Osteoblast (primary cell): ENCODE results near the gene MAN2A2. TPM values are rescaled to one million over a fixed set of nuclear protein-coding genes. Genes with fewer than 3 reads are reported as not detected.
A peak's percentile ranks its signal among the peaks of the same experiment; 100 is the strongest.

ENCODE experiments used
- DNase-seq: peaks from one replicate; pipeline ENCODE4 v3.0.0; 2011; ENCODE audit warnings: low spot score, mixed read lengths; ENCODE audit not compliant: insufficient read length; ENCODE audit errors: missing footprints
- H2AFZ ChIP-seq: 2 replicates; pipeline ENCODE4 v1.6.0; 2011; ENCODE audit warnings: mild to moderate bottlenecking, low read length
- H3K27ac ChIP-seq: 2 replicates; pipeline ENCODE4 v1.5.1; 2011; ENCODE audit warnings: mild to moderate bottlenecking, low read depth, low read length, moderate library complexity
- H3K27me3 ChIP-seq: 2 replicates; pipeline ENCODE4 v1.6.0; 2012; ENCODE audit warnings: mild to moderate bottlenecking, control low read depth, inconsistent platforms, low read length, moderate library complexity; ENCODE audit not compliant: insufficient read depth
- H3K36me3 ChIP-seq: 2 replicates; pipeline ENCODE4 v1.5.1; 2011; ENCODE audit warnings: mild to moderate bottlenecking, low read length, control low read depth, moderate library complexity; ENCODE audit not compliant: insufficient read depth
- H3K4me1 ChIP-seq: 2 replicates; pipeline ENCODE4 v1.5.1; 2011; ENCODE audit warnings: mild to moderate bottlenecking, low read length, control low read depth, moderate library complexity; ENCODE audit not compliant: insufficient read depth
- H3K4me2 ChIP-seq: 2 replicates; pipeline ENCODE4 v1.6.0; 2011; ENCODE audit warnings: mild to moderate bottlenecking, low read length; ENCODE audit not compliant: insufficient read depth
- H3K4me3 ChIP-seq: fragments of 200-600 bp; sonication (generic); 3 replicates; pipeline ENCODE4 v1.5.1; 2012; ENCODE audit warnings: mild to moderate bottlenecking, low read length, inconsistent platforms; ENCODE audit not compliant: insufficient read depth
- H3K79me2 ChIP-seq: 2 replicates; pipeline ENCODE4 v1.6.0; 2012; ENCODE audit warnings: mild to moderate bottlenecking, low read length, control low read depth, inconsistent platforms; ENCODE audit not compliant: insufficient read depth
- H3K9me3 ChIP-seq: 2 replicates; pipeline ENCODE4 v1.5.1; 2011; ENCODE audit warnings: low read depth, low read length, control low read depth
- H4K20me1 ChIP-seq: 2 replicates; pipeline ENCODE4 v1.6.0; 2012; ENCODE audit warnings: mild to moderate bottlenecking, low read length, control low read depth; ENCODE audit not compliant: insufficient read depth
- total RNA-seq: library from RNA; depleted of rRNA; stranded (reverse); fragments of >200 nt; gene quantifications from 2 replicates; pipeline ENCODE4 v1.2.3, GENCODE V29; 2012
- TF ChIP-seq, protein P1 (sequence below): IDR thresholded peaks from 2 replicates; pipeline ENCODE4 v1.5.1; 2011; ENCODE audit warnings: mild to moderate bottlenecking, low read depth, low read length, moderate library complexity; ENCODE audit errors: extremely low read depth

Gene MAN2A2
- total RNA-seq, 1 donor = 15.2 TPM

DNA sequence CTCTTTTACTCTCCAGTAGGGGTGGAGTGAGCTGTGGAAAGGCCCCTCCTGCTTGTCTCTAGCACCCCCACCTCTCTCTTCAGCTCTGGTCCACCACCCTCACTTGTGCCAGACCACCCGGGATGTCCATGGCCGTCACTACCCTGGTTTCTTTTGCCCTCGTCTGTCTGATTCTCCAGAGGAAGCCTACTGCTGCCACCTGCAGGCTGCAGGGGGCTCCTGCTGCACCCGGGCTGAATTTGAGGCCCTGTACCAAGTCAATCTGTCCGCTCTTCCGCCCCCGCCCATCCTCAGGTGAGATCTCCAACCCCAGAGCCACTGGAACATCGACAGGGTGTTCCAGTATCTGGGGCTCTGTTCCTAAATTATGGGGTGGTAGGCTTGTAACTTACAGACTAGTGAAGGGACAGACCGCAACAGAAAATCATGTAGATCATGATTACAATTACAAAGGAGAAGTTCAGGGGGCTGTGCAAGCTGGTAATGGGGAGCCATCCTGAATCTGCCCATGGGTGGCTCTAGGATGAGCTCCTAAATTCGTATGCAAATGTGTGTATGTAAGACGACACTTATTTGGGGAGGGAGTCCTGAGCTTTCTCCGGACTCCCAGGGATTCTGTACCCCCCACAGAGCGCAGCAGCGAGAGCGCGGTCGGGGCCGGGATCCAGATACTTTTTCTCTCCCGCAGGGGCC is 31.3 kb downstream of the MAN2A2 start:
- peak; percentile 97 for DNase-seq
- Histone ChIP-seq H3K4me2 (peak overlapping the region; percentile 77), H3K4me3 (peak overlapping the region; percentile 86), H2AFZ (peak overlapping the region; percentile 82), H3K79me2 (peaks cover 26% of the 10 kb centered on the region), H3K27me3 (no peaks in the 10 kb centered on the region), H4K20me1 (peaks cover 4% of the 10 kb centered on the region), H3K36me3 (peaks cover 25% of the 10 kb centered on the region), H3K9me3 (no peaks in the 10 kb centered on the region), H3K4me1 (peaks cover 36% of the 10 kb centered on the region), H3K27ac (peak overlapping the region; percentile 64)
- TF ChIP-seq, protein P1, sequence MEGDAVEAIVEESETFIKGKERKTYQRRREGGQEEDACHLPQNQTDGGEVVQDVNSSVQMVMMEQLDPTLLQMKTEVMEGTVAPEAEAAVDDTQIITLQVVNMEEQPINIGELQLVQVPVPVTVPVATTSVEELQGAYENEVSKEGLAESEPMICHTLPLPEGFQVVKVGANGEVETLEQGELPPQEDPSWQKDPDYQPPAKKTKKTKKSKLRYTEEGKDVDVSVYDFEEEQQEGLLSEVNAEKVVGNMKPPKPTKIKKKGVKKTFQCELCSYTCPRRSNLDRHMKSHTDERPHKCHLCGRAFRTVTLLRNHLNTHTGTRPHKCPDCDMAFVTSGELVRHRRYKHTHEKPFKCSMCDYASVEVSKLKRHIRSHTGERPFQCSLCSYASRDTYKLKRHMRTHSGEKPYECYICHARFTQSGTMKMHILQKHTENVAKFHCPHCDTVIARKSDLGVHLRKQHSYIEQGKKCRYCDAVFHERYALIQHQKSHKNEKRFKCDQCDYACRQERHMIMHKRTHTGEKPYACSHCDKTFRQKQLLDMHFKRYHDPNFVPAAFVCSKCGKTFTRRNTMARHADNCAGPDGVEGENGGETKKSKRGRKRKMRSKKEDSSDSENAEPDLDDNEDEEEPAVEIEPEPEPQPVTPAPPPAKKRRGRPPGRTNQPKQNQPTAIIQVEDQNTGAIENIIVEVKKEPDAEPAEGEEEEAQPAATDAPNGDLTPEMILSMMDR = peak; percentile 93

DNA sequence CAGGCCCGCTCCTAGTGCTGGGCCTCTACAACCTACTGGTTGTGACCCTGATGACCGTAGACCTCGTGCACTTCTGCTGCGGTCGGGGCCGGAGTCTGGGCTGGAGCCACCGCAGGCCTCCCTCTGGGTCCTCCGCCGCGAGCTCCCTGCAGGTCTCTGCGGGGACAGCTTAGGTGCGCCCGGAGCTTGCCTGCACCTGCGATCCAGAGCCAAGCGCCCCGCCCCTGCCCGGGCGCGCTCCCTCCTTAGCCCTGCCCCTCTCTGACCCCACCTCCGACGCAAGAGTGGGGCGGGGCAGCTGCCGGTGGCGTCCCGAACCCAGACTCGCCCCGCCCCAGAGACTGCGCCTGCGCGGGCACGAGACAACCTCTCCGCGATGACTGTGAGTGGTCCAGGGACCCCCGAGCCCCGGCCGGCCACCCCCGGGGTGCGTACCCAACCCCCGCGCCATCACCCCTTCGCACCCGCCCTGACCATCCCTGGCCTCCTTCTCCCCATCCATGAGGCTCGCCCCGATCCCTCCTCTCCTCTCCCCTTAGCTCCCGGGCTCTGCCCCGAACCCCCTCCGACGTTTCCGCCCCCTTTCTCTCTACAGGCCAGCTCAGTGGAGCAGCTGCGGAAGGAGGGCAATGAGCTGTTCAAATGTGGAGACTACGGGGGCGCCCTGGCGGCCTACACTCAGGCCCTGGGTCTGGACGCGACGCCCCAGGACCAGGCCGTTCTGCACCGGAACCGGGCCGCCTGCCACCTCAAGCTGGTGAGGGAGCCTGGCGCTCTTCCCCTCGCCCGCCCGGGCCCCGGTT is 32.0 kb downstream of the MAN2A2 start, which contains the start of gene UNC45A:
Gene UNC45A (plus strand): TSS at position 337 of the 803 bp plus-strand sequence. CDS start 40 bp downstream, at position 377.
- H3K9me3 ChIP-seq = no peaks in the 10 kb centered on the region
- DNase-seq = peak; percentile 98
- TF ChIP-seq, protein P1 = no peak

DNA sequence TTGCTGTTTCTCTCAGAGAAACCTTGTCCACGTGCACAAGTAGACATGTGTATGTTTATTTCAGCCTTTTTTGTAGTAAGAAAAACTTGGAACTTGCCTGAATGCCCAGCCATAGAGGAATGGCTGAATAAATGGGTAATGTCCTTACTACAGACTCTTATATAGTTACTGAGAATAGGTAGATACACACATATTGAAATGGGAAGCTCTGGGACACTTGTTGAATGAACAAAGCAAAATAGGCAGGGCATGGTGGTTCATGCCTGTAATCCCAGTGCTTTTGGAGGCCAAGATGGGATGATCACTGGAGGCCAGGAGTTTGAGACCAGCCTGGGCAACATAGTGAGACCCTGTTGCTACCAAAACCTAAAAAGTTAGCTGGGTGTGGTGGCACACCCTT is 33.7 kb downstream of the MAN2A2 start:
- H3K4me2 ChIP-seq = peak overlapping the region; percentile 77
- no peak overlapping the region for H3K4me3 ChIP-seq
- no peaks in the 10 kb centered on the region for H3K9me3 ChIP-seq
- peaks cover 46% of the 10 kb centered on the region for H3K36me3 ChIP-seq
- H3K79me2 ChIP-seq = peaks cover 25% of the 10 kb centered on the region
- H2AFZ ChIP-seq = no peak overlapping the region
- peaks cover 6% of the 10 kb centered on the region for H4K20me1 ChIP-seq
- DNase-seq = peak; percentile 56
- H3K4me1 ChIP-seq = peaks cover 28% of the 10 kb centered on the region
- H3K27ac ChIP-seq = no peak overlapping the region
- TF ChIP-seq, protein P1 = no peak
- H3K27me3 ChIP-seq = no peaks in the 10 kb centered on the region

More for the DNA sequence above, 32.0 kb downstream of the MAN2A2 start, which contains the start of gene UNC45A:
- H3K79me2 ChIP-seq = peaks cover 26% of the 10 kb centered on the region
- peak within 1 kb of the TSS; percentile 82 for H2AFZ ChIP-seq
- H3K36me3 ChIP-seq = peaks cover 33% of the 10 kb centered on the region
- H3K27ac ChIP-seq = peak within 1 kb of the TSS; percentile 64
- peaks cover 5% of the 10 kb centered on the region for H4K20me1 ChIP-seq
- H3K27me3 ChIP-seq = no peaks in the 10 kb centered on the region
- H3K4me3 ChIP-seq = peak within 1 kb of the TSS; percentile 86
- H3K4me2 ChIP-seq = peak within 1 kb of the TSS; percentile 77
- H3K4me1 ChIP-seq = peaks cover 36% of the 10 kb centered on the region

DNA sequence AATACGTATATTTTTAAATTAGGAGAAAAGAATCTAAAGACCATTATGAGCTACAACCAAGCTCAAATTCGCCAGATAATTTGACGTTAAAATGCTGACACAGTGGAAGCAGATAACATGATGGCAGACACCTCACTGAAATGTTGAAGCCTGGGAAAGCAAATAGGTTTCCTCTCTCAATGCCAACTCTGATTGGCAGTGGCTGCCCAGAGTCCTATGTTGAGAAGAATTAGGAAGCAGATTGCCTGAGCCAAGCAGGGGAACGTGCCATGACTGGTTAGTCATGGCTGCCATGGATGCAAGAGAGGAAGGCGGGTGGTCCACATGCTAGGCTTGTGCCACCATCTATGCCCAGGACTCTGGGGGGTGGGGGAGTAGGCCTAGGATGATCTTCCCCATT is 35.2 kb downstream of the MAN2A2 start:
- TF ChIP-seq, protein P1 = no peak
- H2AFZ ChIP-seq = no peak overlapping the region
- H3K36me3 ChIP-seq = peaks cover 60% of the 10 kb centered on the region
- H3K4me1 ChIP-seq = peaks cover 22% of the 10 kb centered on the region
- no peaks in the 10 kb centered on the region for H3K9me3 ChIP-seq
- no peak overlapping the region for H3K27ac ChIP-seq
- H3K4me2 ChIP-seq = no peak overlapping the region
- H3K27me3 ChIP-seq = no peaks in the 10 kb centered on the region
- H3K4me3 ChIP-seq = no peak overlapping the region
- DNase-seq = peak; percentile 19
- H4K20me1 ChIP-seq = peaks cover 6% of the 10 kb centered on the region
- peaks cover 22% of the 10 kb centered on the region for H3K79me2 ChIP-seq
